WTC11 (cell line): ENCODE results near the gene CHIT1. TPM values are rescaled to one million over a fixed set of nuclear protein-coding genes. Genes with fewer than 3 reads are reported as not detected.

Source experiments
- ATAC-seq: fragments of 200-7000 bp; cut with Tn5 transposase; 2 replicates; pipeline ENCODE4 v1.10.0; 2021; ENCODE audit warnings: mild to moderate bottlenecking, moderate library complexity
- CTCF ChIA-PET: fragments of 300-600 bp; sonication (Branson Sonifier 250); formaldehyde crosslinking; loops from one replicate; lab custom pipeline; 2021; ENCODE audit warnings: antibody characterized with exemption; lab: Charles Lee
- POLR2A ChIA-PET: fragments of 350-600 bp; sonication (Branson Sonifier 250); formaldehyde crosslinking; loops from one replicate; lab custom pipeline; 2021; ENCODE audit warnings: antibody characterized with exemption; lab: Charles Lee
- DNase-seq: peaks from one replicate; pipeline ENCODE4 v3.0.0; 2021; ENCODE audit warnings: low spot score
- H3K27ac Mint-ChIP-seq: 2 replicates; pipeline ENCODE4 v1.8.0; 2021; ENCODE audit warnings: mixed read lengths
- H3K27me3 Mint-ChIP-seq: 2 replicates; pipeline ENCODE4 v1.8.0; 2021; ENCODE audit warnings: low read depth, mild to moderate bottlenecking, moderate library complexity, mixed read lengths
- H3K36me3 Mint-ChIP-seq: 2 replicates; pipeline ENCODE4 v1.8.0; 2021; ENCODE audit warnings: mixed read lengths
- H3K4me1 Mint-ChIP-seq: 2 replicates; pipeline ENCODE4 v1.8.0; 2022; ENCODE audit warnings: mixed read lengths
- H3K4me3 Mint-ChIP-seq: 2 replicates; pipeline ENCODE4 v1.8.0; 2021; ENCODE audit warnings: mild to moderate bottlenecking, moderate library complexity, mixed read lengths
- H3K9me3 Mint-ChIP-seq: 2 replicates; pipeline ENCODE4 v1.8.0; 2021; ENCODE audit warnings: mixed read lengths
- ATF1 ChIP-seq: sonication (generic); formaldehyde crosslinking; IDR thresholded peaks from 2 replicates; pipeline ENCODE4 v1.8.1; 2023; ENCODE audit warnings: mild to moderate bottlenecking, moderate library complexity, missing genetic modification reagents
- EMX1 ChIP-seq: fragments of 250-450 bp; sonication (Bioruptor Pico); IDR thresholded peaks from 2 replicates; pipeline ENCODE4 v1.8.0; 2021; ENCODE audit warnings: mild to moderate bottlenecking
- FOXP1 ChIP-seq: sonication (generic); formaldehyde crosslinking; IDR thresholded peaks from 2 replicates; pipeline ENCODE4 v1.8.0; 2022; ENCODE audit warnings: missing genetic modification reagents, mild to moderate bottlenecking, moderate library complexity, borderline replicate concordance
- GABPB1 ChIP-seq: sonication (generic); formaldehyde crosslinking; IDR thresholded peaks from 2 replicates; pipeline ENCODE4 v1.8.1; 2023; ENCODE audit warnings: mild to moderate bottlenecking, missing genetic modification reagents
- GRHL2 ChIP-seq: fragments of 250-450 bp; sonication (Bioruptor Pico); IDR thresholded peaks from 2 replicates; pipeline ENCODE4 v1.8.0; 2022; ENCODE audit warnings: mild to moderate bottlenecking, moderate library complexity; ENCODE audit not compliant: insufficient replicate concordance, severe bottlenecking
- JAZF1 ChIP-seq: fragments of 250-450 bp; sonication (Bioruptor Pico); IDR thresholded peaks from 2 replicates; pipeline ENCODE4 v1.9.0; 2021; ENCODE audit warnings: moderate library complexity, mild to moderate bottlenecking, inconsistent platforms
- MLX ChIP-seq: sonication (generic); formaldehyde crosslinking; IDR thresholded peaks from 2 replicates; pipeline ENCODE4 v1.8.1; 2023; ENCODE audit warnings: mild to moderate bottlenecking, missing genetic modification reagents, moderate library complexity
- RELA ChIP-seq: sonication (generic); formaldehyde crosslinking; IDR thresholded peaks from 2 replicates; pipeline ENCODE4 v1.8.1; 2022; ENCODE audit warnings: missing genetic modification reagents, mild to moderate bottlenecking, borderline replicate concordance
- SMAD3 ChIP-seq: sonication (generic); formaldehyde crosslinking; IDR thresholded peaks from 2 replicates; pipeline ENCODE4 v1.8.0; 2022; ENCODE audit warnings: missing genetic modification reagents, mild to moderate bottlenecking, borderline replicate concordance
- SMAD4 ChIP-seq: sonication (generic); formaldehyde crosslinking; IDR thresholded peaks from 2 replicates; pipeline ENCODE4 v1.8.0; 2022; ENCODE audit warnings: mild to moderate bottlenecking, missing genetic modification reagents
- ZNF232 ChIP-seq: sonication (generic); formaldehyde crosslinking; IDR thresholded peaks from 2 replicates; pipeline ENCODE4 v1.8.0; 2022; ENCODE audit warnings: mild to moderate bottlenecking, missing genetic modification reagents
- ZNF425 ChIP-seq: fragments of 250-450 bp; sonication (Bioruptor Pico); conservative IDR thresholded peaks from 2 replicates; pipeline ENCODE4 v1.9.0; 2021; ENCODE audit warnings: mild to moderate bottlenecking
- total RNA-seq: library from RNA; stranded (reverse); gene quantifications from 3 replicates; pipeline ENCODE4 v1.2.3, GENCODE V29; 2021
- TF ChIP-seq, protein P1 (sequence below): fragments of 250-450 bp; sonication (Bioruptor Pico); IDR thresholded peaks from 2 replicates; pipeline ENCODE4 v1.9.0; 2021; ENCODE audit warnings: mild to moderate bottlenecking
- TF ChIP-seq, protein P2 (sequence below): sonication (generic); formaldehyde crosslinking; IDR thresholded peaks from 2 replicates; pipeline ENCODE4 v1.8.1; 2022; ENCODE audit warnings: low read depth, mild to moderate bottlenecking, moderate library complexity, missing genetic modification reagents, borderline replicate concordance
- TF ChIP-seq, protein P3 (sequence below): sonication (generic); formaldehyde crosslinking; IDR thresholded peaks from 2 replicates; pipeline ENCODE4 v1.8.1; 2023; ENCODE audit warnings: mild to moderate bottlenecking, moderate library complexity, missing genetic modification reagents
- TF ChIP-seq, protein P4 (sequence below): sonication (generic); formaldehyde crosslinking; IDR thresholded peaks from 2 replicates; pipeline ENCODE4 v1.8.1; 2023; ENCODE audit warnings: mild to moderate bottlenecking, missing genetic modification reagents, borderline replicate concordance
- TF ChIP-seq, protein P5 (sequence below): sonication (generic); formaldehyde crosslinking; IDR thresholded peaks from 2 replicates; pipeline ENCODE4 v1.8.0; 2022; ENCODE audit warnings: mild to moderate bottlenecking, missing genetic modification reagents

Gene CHIT1
- total RNA-seq, 1 experiment from 2014 or later = 0.15 TPM

- TF ChIP-seq, protein P1, sequence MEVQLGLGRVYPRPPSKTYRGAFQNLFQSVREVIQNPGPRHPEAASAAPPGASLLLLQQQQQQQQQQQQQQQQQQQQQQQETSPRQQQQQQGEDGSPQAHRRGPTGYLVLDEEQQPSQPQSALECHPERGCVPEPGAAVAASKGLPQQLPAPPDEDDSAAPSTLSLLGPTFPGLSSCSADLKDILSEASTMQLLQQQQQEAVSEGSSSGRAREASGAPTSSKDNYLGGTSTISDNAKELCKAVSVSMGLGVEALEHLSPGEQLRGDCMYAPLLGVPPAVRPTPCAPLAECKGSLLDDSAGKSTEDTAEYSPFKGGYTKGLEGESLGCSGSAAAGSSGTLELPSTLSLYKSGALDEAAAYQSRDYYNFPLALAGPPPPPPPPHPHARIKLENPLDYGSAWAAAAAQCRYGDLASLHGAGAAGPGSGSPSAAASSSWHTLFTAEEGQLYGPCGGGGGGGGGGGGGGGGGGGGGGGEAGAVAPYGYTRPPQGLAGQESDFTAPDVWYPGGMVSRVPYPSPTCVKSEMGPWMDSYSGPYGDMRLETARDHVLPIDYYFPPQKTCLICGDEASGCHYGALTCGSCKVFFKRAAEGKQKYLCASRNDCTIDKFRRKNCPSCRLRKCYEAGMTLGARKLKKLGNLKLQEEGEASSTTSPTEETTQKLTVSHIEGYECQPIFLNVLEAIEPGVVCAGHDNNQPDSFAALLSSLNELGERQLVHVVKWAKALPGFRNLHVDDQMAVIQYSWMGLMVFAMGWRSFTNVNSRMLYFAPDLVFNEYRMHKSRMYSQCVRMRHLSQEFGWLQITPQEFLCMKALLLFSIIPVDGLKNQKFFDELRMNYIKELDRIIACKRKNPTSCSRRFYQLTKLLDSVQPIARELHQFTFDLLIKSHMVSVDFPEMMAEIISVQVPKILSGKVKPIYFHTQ (CRISPR knock-in tag) = no peak
- TF ChIP-seq ATF1 (no peak), GABPB1 (CRISPR knock-in tag) (no peak), ZNF425 (CRISPR knock-in tag) (no peak), SMAD4 (CRISPR knock-in tag) (no peak), FOXP1 (CRISPR knock-in tag) (no peak), EMX1 (CRISPR knock-in tag) (no peak), SMAD3 (CRISPR knock-in tag) (no peak), JAZF1 (CRISPR knock-in tag) (no peak), GRHL2 (CRISPR knock-in tag) (no peak), MLX (CRISPR knock-in tag) (no peak), RELA (CRISPR knock-in tag) (no peak), ZNF232 (CRISPR knock-in tag) (no peak)
- TF ChIP-seq, protein P2, sequence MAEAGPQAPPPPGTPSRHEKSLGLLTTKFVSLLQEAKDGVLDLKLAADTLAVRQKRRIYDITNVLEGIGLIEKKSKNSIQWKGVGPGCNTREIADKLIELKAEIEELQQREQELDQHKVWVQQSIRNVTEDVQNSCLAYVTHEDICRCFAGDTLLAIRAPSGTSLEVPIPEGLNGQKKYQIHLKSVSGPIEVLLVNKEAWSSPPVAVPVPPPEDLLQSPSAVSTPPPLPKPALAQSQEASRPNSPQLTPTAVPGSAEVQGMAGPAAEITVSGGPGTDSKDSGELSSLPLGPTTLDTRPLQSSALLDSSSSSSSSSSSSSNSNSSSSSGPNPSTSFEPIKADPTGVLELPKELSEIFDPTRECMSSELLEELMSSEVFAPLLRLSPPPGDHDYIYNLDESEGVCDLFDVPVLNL (CRISPR knock-in tag) = no peak
- TF ChIP-seq, protein P3, sequence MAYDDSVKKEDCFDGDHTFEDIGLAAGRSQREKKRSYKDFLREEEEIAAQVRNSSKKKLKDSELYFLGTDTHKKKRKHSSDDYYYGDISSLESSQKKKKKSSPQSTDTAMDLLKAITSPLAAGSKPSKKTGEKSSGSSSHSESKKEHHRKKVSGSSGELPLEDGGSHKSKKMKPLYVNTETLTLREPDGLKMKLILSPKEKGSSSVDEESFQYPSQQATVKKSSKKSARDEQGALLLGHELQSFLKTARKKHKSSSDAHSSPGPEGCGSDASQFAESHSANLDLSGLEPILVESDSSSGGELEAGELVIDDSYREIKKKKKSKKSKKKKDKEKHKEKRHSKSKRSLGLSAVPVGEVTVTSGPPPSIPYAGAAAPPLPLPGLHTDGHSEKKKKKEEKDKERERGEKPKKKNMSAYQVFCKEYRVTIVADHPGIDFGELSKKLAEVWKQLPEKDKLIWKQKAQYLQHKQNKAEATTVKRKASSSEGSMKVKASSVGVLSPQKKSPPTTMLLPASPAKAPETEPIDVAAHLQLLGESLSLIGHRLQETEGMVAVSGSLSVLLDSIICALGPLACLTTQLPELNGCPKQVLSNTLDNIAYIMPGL (CRISPR knock-in tag) = no peak
- TF ChIP-seq, protein P4, sequence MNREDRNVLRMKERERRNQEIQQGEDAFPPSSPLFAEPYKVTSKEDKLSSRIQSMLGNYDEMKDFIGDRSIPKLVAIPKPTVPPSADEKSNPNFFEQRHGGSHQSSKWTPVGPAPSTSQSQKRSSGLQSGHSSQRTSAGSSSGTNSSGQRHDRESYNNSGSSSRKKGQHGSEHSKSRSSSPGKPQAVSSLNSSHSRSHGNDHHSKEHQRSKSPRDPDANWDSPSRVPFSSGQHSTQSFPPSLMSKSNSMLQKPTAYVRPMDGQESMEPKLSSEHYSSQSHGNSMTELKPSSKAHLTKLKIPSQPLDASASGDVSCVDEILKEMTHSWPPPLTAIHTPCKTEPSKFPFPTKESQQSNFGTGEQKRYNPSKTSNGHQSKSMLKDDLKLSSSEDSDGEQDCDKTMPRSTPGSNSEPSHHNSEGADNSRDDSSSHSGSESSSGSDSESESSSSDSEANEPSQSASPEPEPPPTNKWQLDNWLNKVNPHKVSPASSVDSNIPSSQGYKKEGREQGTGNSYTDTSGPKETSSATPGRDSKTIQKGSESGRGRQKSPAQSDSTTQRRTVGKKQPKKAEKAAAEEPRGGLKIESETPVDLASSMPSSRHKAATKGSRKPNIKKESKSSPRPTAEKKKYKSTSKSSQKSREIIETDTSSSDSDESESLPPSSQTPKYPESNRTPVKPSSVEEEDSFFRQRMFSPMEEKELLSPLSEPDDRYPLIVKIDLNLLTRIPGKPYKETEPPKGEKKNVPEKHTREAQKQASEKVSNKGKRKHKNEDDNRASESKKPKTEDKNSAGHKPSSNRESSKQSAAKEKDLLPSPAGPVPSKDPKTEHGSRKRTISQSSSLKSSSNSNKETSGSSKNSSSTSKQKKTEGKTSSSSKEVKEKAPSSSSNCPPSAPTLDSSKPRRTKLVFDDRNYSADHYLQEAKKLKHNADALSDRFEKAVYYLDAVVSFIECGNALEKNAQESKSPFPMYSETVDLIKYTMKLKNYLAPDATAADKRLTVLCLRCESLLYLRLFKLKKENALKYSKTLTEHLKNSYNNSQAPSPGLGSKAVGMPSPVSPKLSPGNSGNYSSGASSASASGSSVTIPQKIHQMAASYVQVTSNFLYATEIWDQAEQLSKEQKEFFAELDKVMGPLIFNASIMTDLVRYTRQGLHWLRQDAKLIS (CRISPR knock-in tag) = no peak
- TF ChIP-seq, protein P5, sequence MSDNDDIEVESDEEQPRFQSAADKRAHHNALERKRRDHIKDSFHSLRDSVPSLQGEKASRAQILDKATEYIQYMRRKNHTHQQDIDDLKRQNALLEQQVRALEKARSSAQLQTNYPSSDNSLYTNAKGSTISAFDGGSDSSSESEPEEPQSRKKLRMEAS (CRISPR knock-in tag) = no peak
- H3K27ac Mint-ChIP-seq = no peak overlapping the region
- H3K4me3 Mint-ChIP-seq = no peak overlapping the region
- no peaks in the 10 kb centered on the region for H3K9me3 Mint-ChIP-seq
- no peaks in the 10 kb centered on the region for H3K36me3 Mint-ChIP-seq
- no peak for DNase-seq
- peaks cover 2% of the 10 kb centered on the region; the same call in 1 of the 2 replicates for H3K27me3 Mint-ChIP-seq
- POLR2A ChIA-PET = no interaction called here
- CTCF ChIA-PET = interaction anchor here (0.7 to 3.9 kb wide), 5 partner anchors 17 to 77 kb away, joined by 3 to 20 read pairs (median 5); partner anchors contain the start of gene ADORA1
- ATAC-seq = no peak
- H3K4me1 Mint-ChIP-seq = peaks cover 30% of the 10 kb centered on the region
These were observed 39.5 kb downstream of the CHIT1 start for GRCh38 chr1:203189951-203190352.
